HCT116 (cell line): ENCODE measurements around the gene PLA2G2A. TPM values are rescaled to one million over a fixed set of nuclear protein-coding genes. Genes with fewer than 3 reads are reported as not detected.

Experiments used
- ATAC-seq: fragments of 200-7000 bp; cut with Tn5 transposase; 2 replicates; pipeline ENCODE4 v1.9.1; 2020; ENCODE audit warnings: mild to moderate bottlenecking, moderate library complexity
- BruUV-seq: library from RNA; stranded (reverse); fragments of 400-500 nt; replicated peaks from 2 replicates; lab custom pipeline; 2021; lab: Mats Ljungman, UMichigan
- CTCF ChIA-PET: fragments of 300-600 bp; sonication (Branson Sonifier 250); formaldehyde crosslinking; loops from one replicate; lab custom pipeline; 2021; ENCODE audit warnings: antibody characterized with exemption; lab: Charles Lee
- POLR2A ChIA-PET: fragments of 300-600, 350-600 bp; sonication (Branson Sonifier 250); formaldehyde crosslinking; loops from one replicate; lab custom pipeline; 2021; ENCODE audit warnings: antibody characterized with exemption; lab: Charles Lee
- RAD21 ChIA-PET, 2 experiments: fragments of 300-600 bp; sonication (Branson Sonifier 250); formaldehyde crosslinking; loops; one replicate each; lab custom pipeline; 2023; ENCODE audit warnings: low total read pairs in 2 of 2; ENCODE audit not compliant: uncharacterized antibody in 2 of 2, unreplicated experiment in 2 of 2, low non-redundant PET in 1 of 2; lab: Charles Lee
- DNase-seq: peaks from one replicate; pipeline ENCODE4 v3.0.0-alpha.2; 2010; ENCODE audit warnings: low read depth, low spot score
- H2AFZ ChIP-seq: fragments of 200-600 bp; shearing (Covaris generic), sonication (generic); 2 replicates; pipeline ENCODE4 v1.6.1; 2017; ENCODE audit warnings: low read depth, mixed run types, mixed read lengths, antibody characterized with exemption, low read length; ENCODE audit not compliant: poor library complexity, severe bottlenecking
- H3K27ac ChIP-seq: 2 replicates; pipeline ENCODE4 v1.5.1; 2012; ENCODE audit warnings: low read depth, low read length
- H3K27me3 ChIP-seq: fragments of 200-600 bp; sonication (generic); 2 replicates; pipeline ENCODE4 v1.6.1; 2016; ENCODE audit warnings: mixed run types, low read length, mixed read lengths; ENCODE audit not compliant: insufficient read depth
- H3K36me3 ChIP-seq, 2 experiments: fragments of 200-500 bp in 1 of 2; fragments of 200-600 bp in 1 of 2; sonication (Bioruptor generic) in 1 of 2; sonication (generic) in 1 of 2; 2 replicates each; pipeline versions ENCODE4 v1.5.1 to v1.6.1; 2014 to 2016; ENCODE audit warnings: low read length in 2 of 2, inconsistent platforms in 1 of 2, mixed read lengths in 1 of 2, mixed run types in 1 of 2; ENCODE audit not compliant: insufficient read depth in 2 of 2, control insufficient read depth in 1 of 2
- H3K4me1 ChIP-seq, 2 experiments: fragments of 200-600 bp in 1 of 2; sonication (generic) in 1 of 2; 2 replicates each; pipeline versions ENCODE4 v1.5.1 to v1.6.1; 2012 to 2017; ENCODE audit warnings: low read length in 2 of 2, inconsistent platforms in 1 of 2, mild to moderate bottlenecking in 1 of 2, mixed read lengths in 1 of 2, mixed run types in 1 of 2, moderate library complexity in 1 of 2; ENCODE audit not compliant: insufficient read depth in 2 of 2, control insufficient read depth in 1 of 2
- H3K4me2 ChIP-seq: fragments of 200-600 bp; sonication (generic); 2 replicates; pipeline ENCODE4 v1.6.1; 2017; ENCODE audit warnings: mixed run types, low read length, mixed read lengths
- H3K4me3 ChIP-seq, 2 experiments: fragments of 200-600 bp in 1 of 2; sonication (generic) in 1 of 2; replicated peaks in 1 of 2; 2 replicates each; pipeline ENCODE4 v1.5.1; 2011 to 2016; ENCODE audit warnings: low read length in 2 of 2, control low read depth in 1 of 2, low read depth in 1 of 2, mild to moderate bottlenecking in 1 of 2, mixed read lengths in 1 of 2, mixed run types in 1 of 2
- H3K79me2 ChIP-seq: fragments of 200-600 bp; sonication (generic); 2 replicates; pipeline ENCODE4 v1.6.1; 2017; ENCODE audit warnings: mild to moderate bottlenecking, mixed run types, low read length, moderate library complexity, mixed read lengths; ENCODE audit not compliant: insufficient read depth
- H3K9ac ChIP-seq: fragments of 200-600 bp; sonication (generic); 2 replicates; pipeline ENCODE4 v1.6.1; 2016; ENCODE audit warnings: low read length, mixed read lengths
- H3K9me2 ChIP-seq: fragments of 200-600 bp; sonication (generic), shearing (Covaris generic); 2 replicates; pipeline ENCODE4 v1.6.1; 2017; ENCODE audit warnings: mixed run types, mild to moderate bottlenecking, moderate library complexity; ENCODE audit not compliant: insufficient read depth
- H3K9me3 ChIP-seq, 2 experiments: fragments of 200-500 bp in 1 of 2; fragments of 200-600 bp in 1 of 2; sonication (Bioruptor generic) in 1 of 2; sonication (generic) in 1 of 2; 2 replicates each; pipeline ENCODE4 v1.6.1; 2014 to 2017; ENCODE audit warnings: low read length in 2 of 2, mixed read lengths in 2 of 2, inconsistent platforms in 1 of 2, low read depth in 1 of 2, mild to moderate bottlenecking in 1 of 2, mixed run types in 1 of 2, moderate library complexity in 1 of 2; ENCODE audit not compliant: control insufficient read depth in 1 of 2, insufficient read depth in 1 of 2
- H4K20me1 ChIP-seq: fragments of 200-600 bp; sonication (generic), shearing (Covaris generic); 2 replicates; pipeline ENCODE4 v1.6.1; 2017; ENCODE audit warnings: mixed run types, mild to moderate bottlenecking, moderate library complexity; ENCODE audit not compliant: insufficient read depth
- ATF3 ChIP-seq: IDR thresholded peaks from 2 replicates; pipeline ENCODE4 v1.6.1; 2012
- CBX3 ChIP-seq: IDR thresholded peaks from 2 replicates; pipeline ENCODE4 v1.6.1; 2012; ENCODE audit warnings: low read depth
- CTCF ChIP-seq, 3 experiments: fragments of 200-600 bp in 1 of 3; sonication (generic) in 1 of 3; IDR thresholded peaks in 2 of 3; conservative IDR thresholded peaks in 1 of 3; 2 replicates each; pipeline ENCODE4 v1.5.1; 2012 to 2017; ENCODE audit warnings: low read depth in 2 of 3, low read length in 2 of 3, antibody characterized with exemption in 1 of 3, borderline replicate concordance in 1 of 3, control low read depth in 1 of 3, mild to moderate bottlenecking in 1 of 3, mixed read lengths in 1 of 3, mixed run types in 1 of 3, moderate library complexity in 1 of 3; ENCODE audit not compliant: insufficient read depth in 1 of 3
- EGR1 ChIP-seq: IDR thresholded peaks from 2 replicates; pipeline ENCODE4 v1.6.1; 2012; ENCODE audit warnings: low read depth
- ELF1 ChIP-seq: IDR thresholded peaks from 2 replicates; pipeline ENCODE4 v1.6.1; 2012; ENCODE audit warnings: low read depth, borderline replicate concordance
- EZH2 ChIP-seq: fragments of 200-600 bp; sonication (generic); IDR thresholded peaks from 2 replicates; pipeline ENCODE4 v1.6.1; 2017; ENCODE audit warnings: antibody characterized with exemption, mixed run types
- FOSL1 ChIP-seq: IDR thresholded peaks from 2 replicates; pipeline ENCODE4 v1.6.1; 2012; ENCODE audit warnings: low read depth
- MAX ChIP-seq: IDR thresholded peaks from 2 replicates; pipeline ENCODE4 v1.6.1; 2012
- POLR2A ChIP-seq: IDR thresholded peaks from 2 replicates; pipeline ENCODE4 v1.7.0; 2011; ENCODE audit warnings: borderline replicate concordance; ENCODE audit not compliant: insufficient read depth, insufficient read length; ENCODE audit errors: extremely low read depth
- RAD21 ChIP-seq: IDR thresholded peaks from 2 replicates; pipeline ENCODE4 v1.6.1; 2012; ENCODE audit warnings: low read depth, mild to moderate bottlenecking
- REST ChIP-seq: IDR thresholded peaks from 2 replicates; pipeline ENCODE4 v1.6.1; 2012; ENCODE audit warnings: low read depth
- SP1 ChIP-seq: IDR thresholded peaks from 2 replicates; pipeline ENCODE4 v1.6.1; 2012; ENCODE audit warnings: low read depth
- TCF7L2 ChIP-seq: IDR thresholded peaks from 2 replicates; pipeline ENCODE4 v1.7.0; 2011; ENCODE audit warnings: borderline replicate concordance, inconsistent platforms; ENCODE audit not compliant: insufficient read depth, insufficient read length; ENCODE audit errors: extremely low read depth
- YY1 ChIP-seq: IDR thresholded peaks from 2 replicates; pipeline ENCODE4 v1.6.1; 2011; ENCODE audit warnings: low read length, low read depth, moderate library complexity, mild to moderate bottlenecking; ENCODE audit not compliant: insufficient replicate concordance; ENCODE audit errors: extremely low read depth
- ZBTB33 ChIP-seq: IDR thresholded peaks from 2 replicates; pipeline ENCODE4 v1.6.1; 2011; ENCODE audit warnings: mild to moderate bottlenecking, low read length, moderate library complexity; ENCODE audit not compliant: insufficient replicate concordance; ENCODE audit errors: extremely low read depth
- ZFX ChIP-seq: fragments of 450-650 bp; IDR thresholded peaks from 2 replicates; pipeline ENCODE4 v1.6.1; 2017
- ZNF274 ChIP-seq: fragments of 200-500 bp; sonication (Bioruptor generic); IDR thresholded peaks from 2 replicates; pipeline ENCODE4 v1.6.1; 2014; ENCODE audit warnings: mild to moderate bottlenecking, low read depth, low read length, inconsistent platforms
- intact Hi-C: fragments of 100-400 bp; cut with micrococcal nuclease; formaldehyde crosslinking; loops from 2 replicates; pipeline ENCODE4 v1.10.0; 2022
- total RNA-seq: library from RNA; stranded (reverse); gene quantifications from one replicate; pipeline ENCODE4 v1.2.1, GENCODE V29; 2021; ENCODE audit not compliant: unreplicated experiment

PLA2G2A gene
- total RNA-seq, 1 experiment from 2014 or later = not detected

GRCh38 chr1:19964542-19964941 lies 14.9 kb downstream of the PLA2G2A start:
- Histone ChIP-seq H3K9me3 (no peaks in the 10 kb centered on the region), H3K9ac (no peak overlapping the region), H2AFZ (no peak overlapping the region), H3K4me1 (no peaks in the 10 kb centered on the region), H3K36me3 (no peaks in the 10 kb centered on the region), H3K4me2 (no peak overlapping the region), H3K9me2 (no peaks in the 10 kb centered on the region), H3K4me3 (no peak overlapping the region), H3K27ac (no peak overlapping the region), H3K27me3 (peaks cover 13% of the 10 kb centered on the region; the same call in 1 of the 2 replicates), H3K79me2 (no peaks in the 10 kb centered on the region), H4K20me1 (no peaks in the 10 kb centered on the region)
- RAD21 ChIA-PET = no interaction called here
- intact Hi-C loops = no loop called here
- DNase-seq (no peak), ATAC-seq (no peak)
- CTCF ChIA-PET = no interaction called here
- no peak for TF ChIP-seq ZFX
- TF ChIP-seq POLR2A = no peak
- no peak for TF ChIP-seq CBX3
- no peak for TF ChIP-seq YY1
- TF ChIP-seq REST = no peak
- TF ChIP-seq RAD21 = no peak
- TF ChIP-seq CTCF (IDR thresholded peaks at IDR 0.05 in 2 of 3, conservative IDR thresholded peaks at IDR 0.05 in 1 of 3; ENCODE audit: borderline replicate concordance in 1 of 3, insufficient read depth in 1 of 3, low read depth in 2 of 3, low read length in 2 of 3) = no peak
- no peak for TF ChIP-seq ATF3
- TF ChIP-seq MAX = no peak
- no peak for TF ChIP-seq EGR1
- TF ChIP-seq ZNF274 = no peak
- TF ChIP-seq FOSL1 = no peak
- no peak for TF ChIP-seq TCF7L2
- TF ChIP-seq ZBTB33 = no peak
- no peak for TF ChIP-seq ELF1
- no peak for TF ChIP-seq SP1
- no peak for TF ChIP-seq EZH2
- POLR2A ChIA-PET = no interaction called here
- BruUV-seq = no TSS peak
